GM13977 (cell line): ENCODE data around the gene ANKRD13A.
"Not testable (repeated sequence)": the region's sequence is repeated elsewhere in the genome, so short reads cannot be mapped to it uniquely, and the experiment has no call there.

Experiments used
- DNase-seq: peaks from one replicate; pipeline ENCODE4 v3.0.0; 2012; ENCODE audit warnings: low spot score
- in situ Hi-C: fragments of 300-500 bp; cut with MboI; formaldehyde crosslinking; loops from one replicate; pipeline ENCODE4 v1.12.0; 2022; ENCODE audit warnings: low sequenced_read_pairs, low pct_unique_long_range_greater_than_20kb, mixed read lengths, inconsistent platforms; ENCODE audit not compliant: unreplicated experiment
- TF ChIP-seq, protein P1 (sequence below): IDR thresholded peaks from 2 replicates; pipeline ENCODE4 v1.5.1; 2012; ENCODE audit warnings: mild to moderate bottlenecking, control low read depth; ENCODE audit not compliant: insufficient read depth; ENCODE audit errors: extremely low read depth, missing control alignments

Gene ANKRD13A

DNA sequence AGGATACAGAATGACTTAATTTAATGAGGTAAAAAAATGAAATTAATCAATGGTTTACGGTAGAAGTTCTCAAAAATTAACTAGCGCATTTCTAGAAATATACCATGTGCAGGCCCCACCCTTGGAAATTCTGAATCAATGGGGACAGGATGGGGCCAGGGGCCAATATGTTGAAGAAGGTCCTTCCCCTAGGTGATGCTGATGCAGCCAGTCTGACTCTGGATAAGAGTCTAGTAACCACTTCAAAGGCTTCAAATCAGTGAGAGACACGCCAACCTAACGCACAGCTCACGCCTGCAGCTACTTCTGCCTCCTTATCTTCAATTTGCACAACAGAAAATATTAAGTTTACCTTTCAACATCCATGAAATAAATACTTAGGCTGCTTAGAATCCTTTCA is 17.9 kb upstream of the ANKRD13A start:
- TF ChIP-seq, protein P1, sequence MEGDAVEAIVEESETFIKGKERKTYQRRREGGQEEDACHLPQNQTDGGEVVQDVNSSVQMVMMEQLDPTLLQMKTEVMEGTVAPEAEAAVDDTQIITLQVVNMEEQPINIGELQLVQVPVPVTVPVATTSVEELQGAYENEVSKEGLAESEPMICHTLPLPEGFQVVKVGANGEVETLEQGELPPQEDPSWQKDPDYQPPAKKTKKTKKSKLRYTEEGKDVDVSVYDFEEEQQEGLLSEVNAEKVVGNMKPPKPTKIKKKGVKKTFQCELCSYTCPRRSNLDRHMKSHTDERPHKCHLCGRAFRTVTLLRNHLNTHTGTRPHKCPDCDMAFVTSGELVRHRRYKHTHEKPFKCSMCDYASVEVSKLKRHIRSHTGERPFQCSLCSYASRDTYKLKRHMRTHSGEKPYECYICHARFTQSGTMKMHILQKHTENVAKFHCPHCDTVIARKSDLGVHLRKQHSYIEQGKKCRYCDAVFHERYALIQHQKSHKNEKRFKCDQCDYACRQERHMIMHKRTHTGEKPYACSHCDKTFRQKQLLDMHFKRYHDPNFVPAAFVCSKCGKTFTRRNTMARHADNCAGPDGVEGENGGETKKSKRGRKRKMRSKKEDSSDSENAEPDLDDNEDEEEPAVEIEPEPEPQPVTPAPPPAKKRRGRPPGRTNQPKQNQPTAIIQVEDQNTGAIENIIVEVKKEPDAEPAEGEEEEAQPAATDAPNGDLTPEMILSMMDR, result no peak
- no peak for DNase-seq
- in situ Hi-C loops, result no loop called here

DNA sequence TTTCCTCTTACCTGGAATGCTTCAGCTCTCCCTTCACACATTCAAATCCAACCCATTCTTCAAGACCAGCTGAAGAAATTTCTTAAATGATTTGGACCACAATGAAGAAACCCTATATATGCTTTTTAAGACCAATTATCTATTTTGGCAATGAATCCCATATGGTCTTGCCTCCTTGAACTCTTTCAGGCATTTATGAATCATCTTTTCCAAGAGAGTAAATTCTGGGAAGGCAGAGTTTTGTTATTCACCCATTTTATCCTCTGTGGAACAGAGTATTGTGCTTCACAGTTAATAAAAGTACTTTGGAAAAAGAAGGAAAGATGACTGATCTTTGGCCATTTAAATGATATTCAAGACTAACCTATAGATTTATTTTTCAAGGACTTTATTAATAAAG is 17.0 kb upstream of the ANKRD13A start:
- TF ChIP-seq, protein P1, result no peak
- no peak for DNase-seq
- in situ Hi-C loops, result no loop called here

DNA sequence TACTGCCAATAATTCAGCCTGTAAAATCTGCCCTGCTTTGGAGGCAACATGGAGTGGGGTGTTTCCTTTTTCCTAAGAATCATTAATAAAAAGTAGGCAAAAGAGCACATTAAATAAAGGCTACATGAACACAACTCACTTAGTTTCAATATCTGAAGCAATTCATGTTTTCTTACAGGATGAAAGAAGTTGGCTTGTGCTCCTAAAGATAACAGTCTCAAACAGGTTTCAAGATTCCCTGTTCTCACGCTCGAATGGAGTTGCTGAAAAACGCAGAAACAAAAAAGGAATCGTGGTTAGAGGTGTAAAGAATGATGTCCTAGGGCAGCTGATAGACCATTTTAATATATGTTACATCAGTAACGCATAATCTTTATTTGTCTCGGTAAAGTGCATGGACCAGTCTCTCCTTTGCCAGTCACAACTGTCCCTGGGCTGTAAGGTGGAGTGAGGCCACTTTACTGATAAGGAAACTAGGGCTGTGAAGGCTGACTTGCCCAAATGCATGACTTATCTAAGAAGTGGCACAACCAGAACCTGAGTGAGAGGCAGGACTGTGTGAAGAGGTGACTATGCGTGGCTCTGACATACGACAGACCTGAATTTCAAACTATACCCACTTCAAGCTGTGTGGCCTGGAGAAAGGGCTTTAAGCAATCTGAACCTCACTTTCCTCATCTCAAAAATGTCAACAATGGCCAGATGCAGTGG is 15.6 kb upstream of the ANKRD13A start:
- TF ChIP-seq, protein P1, result no peak
- no peak for DNase-seq
- in situ Hi-C loops, result no loop called here

DNA sequence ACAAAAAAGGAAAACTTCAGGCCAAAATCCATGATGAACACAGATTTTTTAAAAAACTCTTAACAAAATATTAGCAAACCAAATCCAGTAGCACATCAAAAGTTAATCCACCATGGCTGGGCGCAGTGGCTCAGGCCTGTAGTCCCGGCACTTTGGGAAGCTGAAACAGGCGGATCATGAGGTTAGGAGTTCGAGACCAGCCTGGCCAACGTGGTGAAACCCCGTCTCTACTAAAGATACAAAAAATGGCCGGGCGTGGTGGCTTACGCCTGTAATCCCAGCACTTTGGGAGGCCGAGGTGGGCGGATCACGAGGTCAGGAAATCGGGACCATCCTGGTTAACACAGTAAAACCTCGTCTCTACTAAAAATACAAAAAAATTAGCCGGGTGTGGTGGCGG is 13.0 kb upstream of the ANKRD13A start:
- in situ Hi-C loops, DNase-seq: not testable (repeated sequence)

DNA sequence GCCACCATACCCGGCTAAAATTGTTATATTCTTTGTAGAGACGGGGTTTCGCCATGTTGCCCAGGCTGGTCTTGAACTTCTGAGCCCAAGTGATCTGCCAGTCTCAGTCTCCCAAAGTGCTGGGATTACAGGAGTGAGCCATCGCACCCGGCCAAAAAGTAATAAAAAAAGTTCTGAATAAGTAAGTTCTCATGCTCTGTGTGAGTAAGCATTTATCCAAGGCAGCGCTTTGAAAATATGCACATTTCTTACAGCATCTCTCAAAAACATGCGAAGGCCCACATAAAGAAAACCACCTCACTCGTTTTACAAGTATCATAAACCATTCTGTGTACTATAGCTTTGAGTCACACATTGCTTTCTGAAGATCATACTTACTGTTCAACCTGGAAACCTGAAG is 11.6 kb upstream of the ANKRD13A start:
- TF ChIP-seq, protein P1, result no peak
- peak; percentile 42 for DNase-seq
- in situ Hi-C loops, result no loop called here

DNA sequence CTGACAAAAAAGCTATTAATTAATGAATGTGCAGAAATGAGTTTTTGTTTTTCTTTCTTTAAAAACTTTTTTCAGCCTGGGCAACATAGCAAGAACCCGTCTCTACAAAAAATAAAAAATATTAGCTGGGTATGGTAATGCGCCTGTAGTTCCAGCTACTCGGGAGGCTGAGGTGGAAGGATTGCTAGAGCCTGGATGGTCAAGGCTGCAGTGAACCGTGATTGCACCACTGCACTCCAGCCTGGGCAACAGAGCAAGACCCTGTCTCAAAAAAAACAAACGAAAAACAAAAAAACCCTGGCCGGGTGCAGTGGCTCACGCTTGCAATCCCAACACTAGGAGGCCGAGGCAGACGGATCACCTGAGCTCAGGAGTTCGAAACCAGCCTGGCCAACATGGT is 11.0 kb upstream of the ANKRD13A start:
- DNase-seq, result no peak
- TF ChIP-seq, protein P1, result no peak
- in situ Hi-C loops, result no loop called here

DNA sequence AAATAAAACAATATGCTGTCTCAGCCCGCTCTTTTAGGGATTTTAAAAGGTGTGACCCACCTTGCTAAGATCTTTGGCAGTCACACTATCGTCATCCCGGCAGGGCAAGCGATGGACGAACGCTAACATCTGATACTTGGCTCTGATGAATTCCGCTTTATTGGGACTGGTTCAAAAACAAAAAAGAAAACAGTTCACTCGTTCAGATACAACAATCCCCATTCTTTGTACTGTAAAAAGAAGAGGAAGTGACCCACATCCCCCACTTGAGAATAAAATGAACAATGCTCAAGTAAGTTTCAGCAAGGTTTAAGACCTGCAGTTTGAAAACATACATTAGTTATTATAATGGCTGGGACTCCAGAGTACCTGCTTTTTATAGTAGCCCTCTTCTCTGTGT is 10.3 kb upstream of the ANKRD13A start:
- DNase-seq, result no peak
- TF ChIP-seq, protein P1, result no peak
- in situ Hi-C loops, result no loop called here
